Activated CD8-positive, alpha-beta T cell treated with anti-CD3 and anti-CD28 coated beads for 36 hours (primary cell): Measurements from ENCODE around the gene LRMDA. TPM values are rescaled to one million over a fixed set of nuclear protein-coding genes. Genes with fewer than 3 reads are reported as not detected.

Experiments
- ATAC-seq: fragments of 200-7000 bp; cut with Tn5 transposase; one replicate; pipeline ENCODE4 v1.10.0; 2021; ENCODE audit warnings: mild to moderate bottlenecking, moderate library complexity
- CTCF ChIA-PET: fragments of 350-600 bp; sonication (Branson Sonifier 250); formaldehyde crosslinking; loops from one replicate; lab custom pipeline; 2021; ENCODE audit warnings: antibody characterized with exemption; lab: Charles Lee
- POLR2A ChIA-PET: fragments of 350-600 bp; sonication (Branson Sonifier 250); formaldehyde crosslinking; loops from one replicate; lab custom pipeline; 2021; ENCODE audit warnings: antibody characterized with exemption; lab: Charles Lee
- DNase-seq: peaks from one replicate; pipeline ENCODE4 v3.0.0-alpha.2; 2020
- H3K27ac Mint-ChIP-seq: one replicate; pipeline ENCODE4 v1.8.0; 2021; ENCODE audit warnings: mild to moderate bottlenecking, mixed read lengths
- H3K27me3 Mint-ChIP-seq: one replicate; pipeline ENCODE4 v1.8.0; 2021; ENCODE audit warnings: mixed read lengths
- H3K36me3 Mint-ChIP-seq: one replicate; pipeline ENCODE4 v1.8.0; 2021; ENCODE audit warnings: low read depth, mixed read lengths
- H3K4me1 Mint-ChIP-seq: one replicate; pipeline ENCODE4 v1.8.0; 2021; ENCODE audit warnings: low read depth, mixed read lengths
- H3K4me3 Mint-ChIP-seq: one replicate; pipeline ENCODE4 v1.8.0; 2021; ENCODE audit warnings: mild to moderate bottlenecking, moderate library complexity, mixed read lengths
- H3K9me3 Mint-ChIP-seq: one replicate; pipeline ENCODE4 v1.8.0; 2021; ENCODE audit warnings: mixed read lengths
- intact Hi-C: fragments of 100-400 bp; cut with micrococcal nuclease; formaldehyde crosslinking; loops from one replicate; pipeline ENCODE4 v1.10.0; 2022
- total RNA-seq, 2 experiments: library from RNA; stranded (reverse); gene quantifications; one replicate each; pipeline ENCODE4 v1.2.3, GENCODE V29; 2021
- TF ChIP-seq, protein P1 (sequence below): fragments of 200-600 bp; IDR thresholded peaks from one replicate; pipeline ENCODE4 v1.8.0; 2022; ENCODE audit warnings: antibody characterized with exemption, mild to moderate bottlenecking

The LRMDA gene
- total RNA-seq, 2 experiments from 2014 or later = not detected

DNA sequence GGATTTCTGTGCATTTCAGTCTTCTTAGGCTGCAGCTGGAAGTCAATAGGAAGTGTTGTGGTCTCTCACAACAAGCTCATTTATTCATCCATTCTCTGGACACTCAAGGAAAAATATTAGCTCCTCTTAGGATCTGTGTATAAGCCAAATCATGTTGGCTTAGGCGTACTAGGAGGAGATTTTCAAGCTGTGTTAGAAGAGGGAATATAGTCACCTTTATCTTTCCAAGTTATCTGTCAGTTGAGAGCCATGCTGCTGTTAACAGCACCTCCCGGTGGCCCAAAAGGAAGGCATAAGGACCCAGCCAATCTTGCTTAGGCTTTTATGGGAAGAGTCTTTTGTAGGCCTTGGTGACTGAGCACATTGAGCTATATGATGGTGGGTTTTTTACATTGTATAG, 220.0 kb downstream of the LRMDA start:
- H3K9me3 Mint-ChIP-seq = no peaks in the 10 kb centered on the region
- ChIA-PET POLR2A (no interaction called here), CTCF (no interaction called here)
- intact Hi-C loops = no loop called here
- TF ChIP-seq, protein P1, sequence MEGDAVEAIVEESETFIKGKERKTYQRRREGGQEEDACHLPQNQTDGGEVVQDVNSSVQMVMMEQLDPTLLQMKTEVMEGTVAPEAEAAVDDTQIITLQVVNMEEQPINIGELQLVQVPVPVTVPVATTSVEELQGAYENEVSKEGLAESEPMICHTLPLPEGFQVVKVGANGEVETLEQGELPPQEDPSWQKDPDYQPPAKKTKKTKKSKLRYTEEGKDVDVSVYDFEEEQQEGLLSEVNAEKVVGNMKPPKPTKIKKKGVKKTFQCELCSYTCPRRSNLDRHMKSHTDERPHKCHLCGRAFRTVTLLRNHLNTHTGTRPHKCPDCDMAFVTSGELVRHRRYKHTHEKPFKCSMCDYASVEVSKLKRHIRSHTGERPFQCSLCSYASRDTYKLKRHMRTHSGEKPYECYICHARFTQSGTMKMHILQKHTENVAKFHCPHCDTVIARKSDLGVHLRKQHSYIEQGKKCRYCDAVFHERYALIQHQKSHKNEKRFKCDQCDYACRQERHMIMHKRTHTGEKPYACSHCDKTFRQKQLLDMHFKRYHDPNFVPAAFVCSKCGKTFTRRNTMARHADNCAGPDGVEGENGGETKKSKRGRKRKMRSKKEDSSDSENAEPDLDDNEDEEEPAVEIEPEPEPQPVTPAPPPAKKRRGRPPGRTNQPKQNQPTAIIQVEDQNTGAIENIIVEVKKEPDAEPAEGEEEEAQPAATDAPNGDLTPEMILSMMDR = no peak
- H3K4me1 Mint-ChIP-seq = no peaks in the 10 kb centered on the region
- H3K27ac Mint-ChIP-seq = no peak overlapping the region
- no peaks in the 10 kb centered on the region for H3K36me3 Mint-ChIP-seq
- no peak for ATAC-seq
- no peak overlapping the region for H3K4me3 Mint-ChIP-seq
- peaks cover 8% of the 10 kb centered on the region for H3K27me3 Mint-ChIP-seq
- no peak for DNase-seq

DNA sequence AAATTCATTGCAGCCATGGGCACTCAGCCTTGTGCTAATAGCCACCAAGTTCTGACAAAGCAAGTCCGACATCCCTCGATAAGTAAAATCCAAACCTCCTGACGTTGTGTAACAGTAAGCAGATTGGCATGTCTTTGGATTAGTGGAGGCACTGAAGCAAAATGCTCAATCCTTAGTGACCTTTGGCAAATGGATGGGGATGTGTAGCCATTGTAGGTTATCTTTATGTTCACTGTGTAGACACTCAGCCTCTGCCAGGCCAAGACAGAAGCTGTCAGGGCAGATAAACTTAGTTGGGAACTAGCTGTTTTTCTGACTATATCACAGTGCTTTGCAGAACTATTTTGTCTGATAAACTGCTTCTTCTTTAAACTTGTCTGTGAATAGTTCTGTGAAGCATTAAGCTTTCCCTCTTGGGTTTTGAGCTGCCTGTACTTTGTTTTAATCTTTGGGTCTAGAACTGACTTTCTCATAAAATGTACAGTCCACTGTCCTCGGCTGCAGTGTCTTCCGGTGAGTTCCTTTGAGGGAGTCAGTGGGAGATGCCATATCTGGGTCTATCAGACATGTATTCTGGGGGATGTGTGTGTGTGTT, 220.8 kb downstream of the LRMDA start:
- no peak for DNase-seq
- H3K27ac Mint-ChIP-seq = no peak overlapping the region
- TF ChIP-seq, protein P1 = no peak
- H3K9me3 Mint-ChIP-seq = no peaks in the 10 kb centered on the region
- peaks cover 8% of the 10 kb centered on the region for H3K27me3 Mint-ChIP-seq
- no peaks in the 10 kb centered on the region for H3K36me3 Mint-ChIP-seq
- ChIA-PET CTCF (no interaction called here), POLR2A (no interaction called here)
- no peak for ATAC-seq
- no peaks in the 10 kb centered on the region for H3K4me1 Mint-ChIP-seq
- intact Hi-C loops = no loop called here
- H3K4me3 Mint-ChIP-seq = no peak overlapping the region

DNA sequence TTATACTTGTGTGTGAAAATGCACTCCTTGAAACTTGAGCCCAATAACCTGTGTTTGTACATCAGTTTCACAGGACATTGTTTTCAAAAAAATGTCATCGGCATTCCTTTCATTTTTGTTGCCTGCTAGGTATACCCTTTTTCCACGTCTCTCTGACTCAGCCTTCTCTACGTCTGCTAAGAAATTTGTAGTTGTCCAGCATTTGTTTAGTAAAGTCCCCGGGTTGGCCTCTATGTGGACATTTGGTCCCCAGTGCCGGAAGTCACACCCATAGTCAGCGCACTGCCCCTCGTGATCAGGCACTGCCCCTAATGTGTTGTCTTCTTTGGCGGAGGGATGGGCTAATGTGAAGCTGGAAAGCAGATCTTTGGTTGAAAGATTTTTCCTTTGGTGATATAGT, 222.3 kb downstream of the LRMDA start:
- Mint-ChIP-seq H3K9me3 (no peaks in the 10 kb centered on the region), H3K4me3 (no peak overlapping the region), H3K27ac (no peak overlapping the region), H3K27me3 (peaks cover 8% of the 10 kb centered on the region), H3K4me1 (no peaks in the 10 kb centered on the region), H3K36me3 (no peaks in the 10 kb centered on the region)
- TF ChIP-seq, protein P1 = no peak
- intact Hi-C loops = no loop called here
- ChIA-PET POLR2A (no interaction called here), CTCF (no interaction called here)
- DNase-seq = no peak
- ATAC-seq = no peak

DNA sequence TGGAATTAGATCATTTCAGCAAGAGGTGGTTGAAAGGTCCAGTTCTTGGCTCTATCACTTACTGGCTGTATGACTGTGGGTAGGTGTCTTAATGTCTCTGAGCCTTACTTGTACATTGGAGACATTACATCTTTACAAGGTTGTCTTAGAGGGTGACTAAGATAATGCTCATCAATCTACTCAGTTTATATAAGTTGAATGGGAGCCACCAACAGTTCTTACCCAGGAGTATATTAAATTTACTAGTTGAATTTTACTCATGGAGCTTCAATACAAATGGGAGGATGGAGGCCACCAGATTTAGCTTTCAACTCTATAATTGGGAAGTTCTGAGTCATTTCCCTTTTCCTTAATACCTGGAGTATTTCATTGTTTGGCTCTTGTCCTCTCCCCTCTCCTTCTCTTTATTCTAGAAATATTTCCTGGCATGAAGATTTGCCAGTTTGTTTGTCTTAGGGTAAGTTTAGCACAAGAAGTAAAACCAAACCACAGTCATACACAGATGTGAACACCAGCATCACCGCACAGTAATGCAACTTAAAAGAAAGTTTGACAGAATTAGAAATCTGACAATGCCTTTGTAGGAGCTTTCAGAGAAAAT, 222.8 kb downstream of the LRMDA start:
- no peaks in the 10 kb centered on the region for H3K9me3 Mint-ChIP-seq
- H3K27me3 Mint-ChIP-seq = peaks cover 9% of the 10 kb centered on the region
- DNase-seq = no peak
- CTCF ChIA-PET = no interaction called here
- no peak overlapping the region for H3K27ac Mint-ChIP-seq
- TF ChIP-seq, protein P1 = no peak
- no peaks in the 10 kb centered on the region for H3K4me1 Mint-ChIP-seq
- H3K36me3 Mint-ChIP-seq = no peaks in the 10 kb centered on the region
- no peak overlapping the region for H3K4me3 Mint-ChIP-seq
- ATAC-seq = no peak
- POLR2A ChIA-PET = no interaction called here
- intact Hi-C loops = no loop called here

DNA sequence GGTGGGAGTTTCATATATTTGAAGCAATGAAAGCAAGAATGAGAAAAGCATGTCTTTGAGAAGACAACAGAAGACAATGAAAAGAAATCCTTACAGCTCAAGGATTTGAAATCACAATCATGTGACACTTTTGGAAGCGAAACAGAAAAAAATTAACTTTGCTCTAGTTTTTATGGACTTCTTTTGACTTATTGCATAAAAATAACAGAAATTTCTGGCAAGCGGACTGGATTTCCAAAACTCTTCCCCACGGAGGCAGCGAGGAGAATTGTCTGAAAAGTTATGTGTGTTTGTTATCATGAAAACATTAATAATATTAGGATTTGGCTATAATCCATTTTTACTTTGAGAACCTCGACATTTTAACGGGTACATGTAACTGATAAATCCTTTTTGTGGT, 223.3 kb downstream of the LRMDA start:
- Mint-ChIP-seq H3K27ac (no peak overlapping the region), H3K36me3 (no peaks in the 10 kb centered on the region), H3K27me3 (peaks cover 11% of the 10 kb centered on the region), H3K9me3 (no peaks in the 10 kb centered on the region), H3K4me1 (no peaks in the 10 kb centered on the region), H3K4me3 (no peak overlapping the region)
- ATAC-seq = no peak
- intact Hi-C loops = no loop called here
- CTCF ChIA-PET = no interaction called here
- TF ChIP-seq, protein P1 = no peak
- POLR2A ChIA-PET = no interaction called here
- DNase-seq = no peak
